Measurements from ENCODE around the gene SLC2A10. TPM values are rescaled to one million over a fixed set of nuclear protein-coding genes. Genes with fewer than 3 reads are reported as not detected.

Gene SLC2A10
- total and polyA plus RNA-seq, 2 experiments from 2014 or later = 9.9 to 15.6 TPM

GRCh38 chr20:46721476-46721875, 12.0 kb downstream of the SLC2A10 start:
- Histone ChIP-seq H3K36me3 (no peaks in the 10 kb centered on the region), H3K4me1 (ENCODE audit: low read depth) (no peaks in the 10 kb centered on the region)

GRCh38 chr20:46722450-46722849, 13.0 kb downstream of the SLC2A10 start:
- Histone ChIP-seq H3K36me3 (no peaks in the 10 kb centered on the region), H3K4me3 (no peak overlapping the region), H3K27ac (no peak overlapping the region), H3K27me3 (no peaks in the 10 kb centered on the region), H3K4me1 (ENCODE audit: low read depth) (no peaks in the 10 kb centered on the region), H3K9me3 (ENCODE audit: low read depth) (no peaks in the 10 kb centered on the region)
- DNase-seq (ENCODE audit: low read depth in 1 of 2, low spot score in 1 of 2) = no peak
- TF ChIP-seq, protein P1, sequence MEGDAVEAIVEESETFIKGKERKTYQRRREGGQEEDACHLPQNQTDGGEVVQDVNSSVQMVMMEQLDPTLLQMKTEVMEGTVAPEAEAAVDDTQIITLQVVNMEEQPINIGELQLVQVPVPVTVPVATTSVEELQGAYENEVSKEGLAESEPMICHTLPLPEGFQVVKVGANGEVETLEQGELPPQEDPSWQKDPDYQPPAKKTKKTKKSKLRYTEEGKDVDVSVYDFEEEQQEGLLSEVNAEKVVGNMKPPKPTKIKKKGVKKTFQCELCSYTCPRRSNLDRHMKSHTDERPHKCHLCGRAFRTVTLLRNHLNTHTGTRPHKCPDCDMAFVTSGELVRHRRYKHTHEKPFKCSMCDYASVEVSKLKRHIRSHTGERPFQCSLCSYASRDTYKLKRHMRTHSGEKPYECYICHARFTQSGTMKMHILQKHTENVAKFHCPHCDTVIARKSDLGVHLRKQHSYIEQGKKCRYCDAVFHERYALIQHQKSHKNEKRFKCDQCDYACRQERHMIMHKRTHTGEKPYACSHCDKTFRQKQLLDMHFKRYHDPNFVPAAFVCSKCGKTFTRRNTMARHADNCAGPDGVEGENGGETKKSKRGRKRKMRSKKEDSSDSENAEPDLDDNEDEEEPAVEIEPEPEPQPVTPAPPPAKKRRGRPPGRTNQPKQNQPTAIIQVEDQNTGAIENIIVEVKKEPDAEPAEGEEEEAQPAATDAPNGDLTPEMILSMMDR (IDR thresholded peaks at IDR 0.05; ENCODE audit: low read depth, low read length) = no peak

More at GRCh38 chr20:46721476-46721875, 12.0 kb downstream of the SLC2A10 start:
- no peaks in the 10 kb centered on the region for H3K27me3 ChIP-seq
- no peak for DNase-seq (ENCODE audit: low read depth in 1 of 2, low spot score in 1 of 2)
- no peak overlapping the region for H3K27ac ChIP-seq
- no peaks in the 10 kb centered on the region for H3K9me3 ChIP-seq (ENCODE audit: low read depth)
- H3K4me3 ChIP-seq = no peak overlapping the region
- TF ChIP-seq, protein P1 (IDR thresholded peaks at IDR 0.05; ENCODE audit: low read depth, low read length) = no peak

DNA sequence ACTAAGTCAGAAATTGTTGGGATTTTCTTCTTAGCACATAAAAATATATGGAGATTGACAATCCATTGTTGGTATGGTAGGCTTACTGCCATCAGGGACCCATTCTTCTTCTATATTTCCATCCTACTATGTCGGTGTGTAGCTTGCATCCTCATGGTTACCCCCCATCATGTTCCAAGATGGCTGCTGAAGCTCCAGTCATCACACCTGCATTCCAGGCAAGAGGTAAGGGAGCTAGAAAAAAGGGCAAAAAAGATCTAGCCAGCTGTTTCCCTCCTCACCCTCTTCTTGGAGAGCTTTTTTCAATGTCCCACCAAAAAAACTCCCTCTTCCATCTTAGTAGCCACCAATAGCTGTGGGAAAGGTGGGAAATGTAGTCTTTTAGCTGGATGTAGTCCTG, 13.6 kb downstream of the SLC2A10 start:
- TF ChIP-seq, protein P1 (IDR thresholded peaks at IDR 0.05; ENCODE audit: low read depth, low read length) = no peak
- Histone ChIP-seq H3K4me1 (ENCODE audit: low read depth) (no peaks in the 10 kb centered on the region), H3K9me3 (ENCODE audit: low read depth) (no peaks in the 10 kb centered on the region), H3K4me3 (no peak overlapping the region), H3K27ac (no peak overlapping the region), H3K36me3 (no peaks in the 10 kb centered on the region), H3K27me3 (no peaks in the 10 kb centered on the region)
- DNase-seq (ENCODE audit: low read depth in 1 of 2, low spot score in 1 of 2) = no peak

DNA sequence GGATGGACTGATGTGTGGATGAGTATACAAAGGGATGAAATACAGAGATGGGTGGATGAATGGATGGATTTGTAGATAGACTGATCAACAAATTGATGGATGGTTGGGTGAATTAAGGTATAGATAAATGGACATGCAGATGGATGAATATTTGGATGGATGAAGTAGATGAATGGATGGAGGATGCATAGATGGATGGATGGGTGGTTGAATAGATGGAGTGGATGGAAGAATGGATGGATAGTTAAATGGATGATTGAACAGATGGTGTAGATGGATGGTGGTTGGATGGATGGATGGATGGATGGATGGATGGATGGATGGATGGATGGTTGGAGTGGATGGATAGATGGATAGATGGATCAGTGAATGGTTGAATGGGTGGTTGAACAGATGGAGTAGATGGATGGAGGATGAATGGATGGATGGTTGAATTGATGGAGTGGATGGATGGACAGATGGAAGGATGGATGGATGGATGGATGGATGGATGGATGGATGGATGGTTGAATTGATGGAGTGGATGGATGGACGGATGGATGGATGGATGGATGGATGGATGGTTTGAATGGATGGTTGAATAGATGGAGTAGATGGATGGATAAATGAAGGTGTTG, 15.0 kb downstream of the SLC2A10 start:
- Histone ChIP-seq H3K27me3 (no peaks in the 10 kb centered on the region), H3K27ac (no peak overlapping the region), H3K4me1 (ENCODE audit: low read depth) (no peaks in the 10 kb centered on the region), H3K36me3 (no peaks in the 10 kb centered on the region), H3K4me3 (no peak overlapping the region), H3K9me3 (ENCODE audit: low read depth) (no peaks in the 10 kb centered on the region)
- TF ChIP-seq, protein P1 (IDR thresholded peaks at IDR 0.05; ENCODE audit: low read depth, low read length) = no peak
- DNase-seq (ENCODE audit: low read depth in 1 of 2, low spot score in 1 of 2) = no peak

DNA sequence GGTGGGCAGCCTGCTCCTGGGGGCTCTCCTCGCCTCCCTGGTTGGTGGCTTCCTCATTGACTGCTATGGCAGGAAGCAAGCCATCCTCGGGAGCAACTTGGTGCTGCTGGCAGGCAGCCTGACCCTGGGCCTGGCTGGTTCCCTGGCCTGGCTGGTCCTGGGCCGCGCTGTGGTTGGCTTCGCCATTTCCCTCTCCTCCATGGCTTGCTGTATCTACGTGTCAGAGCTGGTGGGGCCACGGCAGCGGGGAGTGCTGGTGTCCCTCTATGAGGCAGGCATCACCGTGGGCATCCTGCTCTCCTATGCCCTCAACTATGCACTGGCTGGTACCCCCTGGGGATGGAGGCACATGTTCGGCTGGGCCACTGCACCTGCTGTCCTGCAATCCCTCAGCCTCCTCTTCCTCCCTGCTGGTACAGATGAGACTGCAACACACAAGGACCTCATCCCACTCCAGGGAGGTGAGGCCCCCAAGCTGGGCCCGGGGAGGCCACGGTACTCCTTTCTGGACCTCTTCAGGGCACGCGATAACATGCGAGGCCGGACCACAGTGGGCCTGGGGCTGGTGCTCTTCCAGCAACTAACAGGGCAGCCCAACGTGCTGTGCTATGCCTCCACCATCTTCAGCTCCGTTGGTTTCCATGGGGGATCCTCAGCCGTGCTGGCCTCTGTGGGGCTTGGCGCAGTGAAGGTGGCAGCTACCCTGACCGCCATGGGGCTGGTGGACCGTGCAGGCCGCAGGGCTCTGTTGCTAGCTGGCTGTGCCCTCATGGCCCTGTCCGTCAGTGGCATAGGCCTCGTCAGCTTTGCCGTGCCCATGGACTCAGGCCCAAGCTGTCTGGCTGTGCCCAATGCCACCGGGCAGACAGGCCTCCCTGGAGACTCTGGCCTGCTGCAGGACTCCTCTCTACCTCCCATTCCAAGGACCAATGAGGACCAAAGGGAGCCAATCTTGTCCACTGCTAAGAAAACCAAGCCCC, 16.0 kb downstream of the SLC2A10 start:
- no peak overlapping the region for H3K4me3 ChIP-seq
- no peak for DNase-seq (ENCODE audit: low read depth in 1 of 2, low spot score in 1 of 2)
- no peak overlapping the region for H3K27ac ChIP-seq
- no peaks in the 10 kb centered on the region for H3K27me3 ChIP-seq
- no peaks in the 10 kb centered on the region for H3K9me3 ChIP-seq (ENCODE audit: low read depth)
- H3K4me1 ChIP-seq (ENCODE audit: low read depth) = no peaks in the 10 kb centered on the region
- TF ChIP-seq, protein P1 (IDR thresholded peaks at IDR 0.05; ENCODE audit: low read depth, low read length) = no peak
- no peaks in the 10 kb centered on the region for H3K36me3 ChIP-seq

All from cardiac muscle cell (in vitro differentiated cells and primary cell).